22Rv1 (cell line): ENCODE results near the gene RHBDF2.

ENCODE experiments used
- H3K27ac ChIP-seq: fragments of 450-650 bp; 2 replicates; pipeline ENCODE4 v1.5.1; 2017
- CTCF ChIP-seq: fragments of 450-650 bp; IDR thresholded peaks from 2 replicates; pipeline ENCODE4 v1.5.1; 2017; ENCODE audit warnings: mild to moderate bottlenecking
- ZFX ChIP-seq: fragments of 450-650 bp; IDR thresholded peaks from 2 replicates; pipeline ENCODE4 v1.6.1; 2017; ENCODE audit warnings: antibody characterized with exemption, borderline replicate concordance

The RHBDF2 gene

GRCh38 chr17:76434870-76435269 is 66.4 kb downstream of the RHBDF2 start:
- no peak overlapping the region for H3K27ac ChIP-seq
- TF ChIP-seq ZFX: no peak
- no peak for TF ChIP-seq CTCF

- H3K27ac ChIP-seq: no peak overlapping the region
- TF ChIP-seq CTCF (no peak), ZFX (no peak)
Observed at GRCh38 chr17:76433693-76434092, 67.5 kb downstream of the RHBDF2 start.

GRCh38 chr17:76432712-76433336 is 68.4 kb downstream of the RHBDF2 start:
- H3K27ac ChIP-seq: no peak overlapping the region

GRCh38 chr17:76432004-76432403 is 69.2 kb downstream of the RHBDF2 start:
- TF ChIP-seq CTCF (no peak), ZFX (no peak)
- H3K27ac ChIP-seq: no peak overlapping the region

More at GRCh38 chr17:76432712-76433336, 68.4 kb downstream of the RHBDF2 start:
- TF ChIP-seq ZFX (no peak), CTCF (peak; percentile 61)

GRCh38 chr17:76431509-76431908 is 69.7 kb downstream of the RHBDF2 start:
- TF ChIP-seq CTCF: no peak

GRCh38 chr17:76428511-76428910 is 72.7 kb downstream of the RHBDF2 start:
- TF ChIP-seq ZFX: no peak
- no peak for TF ChIP-seq CTCF

More at GRCh38 chr17:76431509-76431908, 69.7 kb downstream of the RHBDF2 start:
- H3K27ac ChIP-seq: no peak overlapping the region

GRCh38 chr17:76427501-76428231 is 73.6 kb downstream of the RHBDF2 start:
- no peak for TF ChIP-seq CTCF
- no peak for TF ChIP-seq ZFX
- no peak overlapping the region for H3K27ac ChIP-seq

More at GRCh38 chr17:76428511-76428910, 72.7 kb downstream of the RHBDF2 start:
- H3K27ac ChIP-seq: no peak overlapping the region
